Kidney glomerular epithelial cell (primary cell): Measurements from ENCODE around the gene UFSP2.

Source experiments
- DNase-seq: peaks from one replicate; lab custom pipeline; 2025; lab: John Stamatoyannopoulos, UW

UFSP2 gene

DNA sequence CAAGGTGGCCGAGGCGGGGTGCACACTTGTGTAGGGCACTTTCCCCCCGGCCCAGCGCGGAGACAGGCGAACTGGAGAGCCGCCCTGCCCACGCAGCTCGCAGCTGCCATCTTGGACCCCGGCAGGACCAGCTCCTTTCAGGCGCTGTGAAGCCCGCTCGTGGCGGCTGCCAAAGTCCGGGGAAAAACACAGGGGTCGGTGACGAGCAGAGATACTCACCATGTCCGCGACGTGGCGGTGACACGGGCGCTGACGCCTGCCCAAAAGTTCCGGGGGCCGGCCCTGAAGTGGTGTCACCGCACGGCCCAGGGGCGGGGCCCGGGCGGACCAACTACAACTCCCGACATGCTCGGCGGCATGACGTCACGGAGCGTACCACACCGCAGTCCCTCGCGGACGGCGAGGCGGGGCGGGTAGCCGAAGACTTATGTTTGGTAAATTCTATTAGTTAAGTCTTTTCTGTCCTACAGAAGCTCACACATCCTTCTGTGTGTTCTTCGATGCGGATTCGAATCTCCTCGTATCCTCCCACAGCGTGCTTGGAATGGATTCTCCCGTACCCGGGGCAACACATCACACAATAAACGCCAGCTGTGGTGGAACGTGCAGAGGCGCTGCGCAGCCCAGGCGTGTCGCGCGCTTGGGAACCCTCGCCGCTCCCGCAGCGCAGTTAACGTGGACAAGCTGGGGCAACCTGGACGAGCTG lies at the start of gene UFSP2:
TSS of gene UFSP2 (minus strand) at position 318 of the 706 bp plus-strand sequence. CDS start at position 222, 96 bp downstream.
- DNase-seq = peak; percentile 79

DNA sequence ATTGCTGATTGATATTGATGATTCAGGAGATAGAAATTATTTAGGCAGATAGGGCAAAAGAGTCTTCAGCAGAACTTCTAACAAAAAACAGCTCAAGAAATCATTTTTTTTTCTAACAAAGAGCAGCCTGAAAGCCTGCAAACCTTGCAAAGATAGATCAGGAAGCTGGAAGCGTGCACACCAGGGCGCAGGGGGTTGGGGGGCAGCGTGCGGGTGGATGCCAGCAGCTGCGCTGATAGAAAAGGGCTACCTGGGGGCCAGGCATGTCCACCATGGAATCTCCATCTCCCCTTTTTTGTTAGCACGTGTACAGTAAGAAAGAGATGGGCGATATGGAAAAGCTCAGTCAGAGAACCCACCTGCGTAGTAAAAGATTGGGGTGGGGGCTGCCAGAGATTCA lies 47.5 kb upstream of the UFSP2 start:
- DNase-seq = no peak

GRCh38 chr4:185472103-185472542 lies 46.4 kb upstream of the UFSP2 start:
- DNase-seq = no peak

DNA sequence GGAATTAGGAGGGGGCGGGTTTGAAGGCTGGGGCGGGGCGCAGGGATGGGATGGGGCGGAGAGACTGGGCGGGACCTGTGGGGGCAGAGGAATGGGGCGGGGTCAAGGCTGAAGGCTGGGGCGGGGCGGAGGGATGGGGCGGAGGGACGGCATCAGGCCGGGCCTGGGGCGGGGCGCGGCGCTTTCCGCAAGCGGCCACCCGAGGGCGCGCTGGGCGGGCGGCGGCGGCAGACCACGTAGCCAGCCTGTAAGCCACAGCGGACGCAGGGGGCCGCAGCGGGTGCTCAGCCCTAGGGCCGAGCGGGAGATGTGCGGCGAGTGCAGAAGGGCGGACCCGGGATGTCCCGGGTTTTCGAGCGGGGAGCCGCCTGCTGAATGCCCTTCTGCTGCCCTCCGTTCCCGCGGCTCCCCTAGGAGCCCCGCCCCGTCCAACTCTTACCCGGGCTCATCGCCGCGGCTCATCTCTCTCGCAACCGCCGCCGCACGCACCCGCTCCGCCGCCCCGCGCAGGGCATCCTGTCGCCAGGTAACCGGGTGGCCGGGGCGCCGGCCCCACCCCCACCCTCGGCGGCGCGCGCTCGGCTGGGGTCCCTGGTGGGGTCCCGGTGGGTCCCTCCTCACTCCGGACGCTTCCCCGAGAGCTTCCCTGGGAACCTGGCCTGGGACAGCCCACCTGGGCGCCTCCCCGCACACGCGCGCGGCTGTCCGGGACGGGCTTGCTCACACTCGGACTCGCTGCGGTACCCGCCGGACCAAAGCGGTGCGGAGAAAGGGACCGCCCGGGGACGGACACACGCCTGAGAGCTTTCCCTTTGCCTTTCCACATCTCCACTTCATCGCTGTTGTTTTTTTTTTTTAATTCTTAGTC lies 45.7 kb upstream of the UFSP2 start, which contains the start of gene CCDC110:
TSS of gene CCDC110 (minus strand) at position 499 of the 868 bp plus-strand sequence. CDS start at position 449, 50 bp downstream.
- peak; percentile 72 for DNase-seq

DNA sequence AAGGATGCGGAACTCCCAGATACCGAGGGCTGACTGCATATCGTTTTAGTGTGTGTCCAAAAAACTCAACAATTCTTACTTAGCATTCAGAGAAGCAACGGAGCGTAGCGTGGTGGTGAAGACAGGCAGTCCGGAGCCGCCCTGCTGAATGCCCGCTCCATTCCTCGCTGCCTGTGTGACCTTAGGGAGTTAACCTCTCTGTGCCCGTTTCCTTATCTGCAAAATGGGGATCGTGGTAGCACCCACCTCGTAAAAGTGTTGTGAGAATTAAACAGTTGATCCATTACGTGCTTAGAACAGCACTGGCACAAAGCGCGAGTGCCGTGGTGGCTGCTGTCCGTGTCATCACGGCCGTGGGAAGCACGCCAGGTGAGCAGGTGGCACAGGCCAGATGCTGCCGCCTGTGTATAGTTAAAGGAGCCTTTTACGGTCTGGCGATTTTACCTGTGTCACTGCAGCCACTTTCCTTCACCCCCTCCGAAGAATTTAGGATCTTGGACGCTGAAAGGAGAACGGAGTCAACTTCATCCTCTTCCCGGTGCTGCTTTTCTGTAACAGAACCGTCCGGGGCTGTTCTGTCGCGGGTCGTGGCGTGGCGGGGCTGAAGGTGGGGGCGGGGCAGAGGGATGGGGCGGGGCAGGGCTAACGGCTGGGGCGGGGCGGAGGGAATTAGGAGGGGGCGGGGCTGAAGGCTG lies 44.9 kb upstream of the UFSP2 start:
- peak; percentile 22 for DNase-seq

GRCh38 chr4:185469580-185470154 lies 43.9 kb upstream of the UFSP2 start:
- no peak for DNase-seq

DNA sequence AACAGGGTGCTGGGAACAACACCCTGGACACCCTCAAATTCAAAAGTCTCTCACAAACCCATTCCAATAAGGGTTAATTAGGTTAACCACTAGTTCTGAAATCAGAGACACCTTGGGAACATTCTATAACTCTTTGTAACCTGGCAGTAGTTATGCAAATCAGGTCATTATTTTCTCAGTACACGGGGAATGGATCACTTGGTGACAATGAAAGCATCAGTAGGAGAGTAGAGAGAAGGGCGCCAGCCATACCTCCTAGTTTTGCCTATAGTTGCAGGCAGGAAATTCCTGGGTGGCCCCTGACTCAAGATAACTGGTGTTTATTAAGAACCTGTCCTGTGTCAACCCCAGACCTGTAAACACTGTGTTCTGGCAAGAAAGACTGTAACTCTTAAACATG lies 43.2 kb upstream of the UFSP2 start:
- DNase-seq = no peak

GRCh38 chr4:185467991-185468390 lies 42.2 kb upstream of the UFSP2 start:
- DNase-seq = no peak

- DNase-seq = no peak
Measured at GRCh38 chr4:185467101-185467500, 41.3 kb upstream of the UFSP2 start.

DNA sequence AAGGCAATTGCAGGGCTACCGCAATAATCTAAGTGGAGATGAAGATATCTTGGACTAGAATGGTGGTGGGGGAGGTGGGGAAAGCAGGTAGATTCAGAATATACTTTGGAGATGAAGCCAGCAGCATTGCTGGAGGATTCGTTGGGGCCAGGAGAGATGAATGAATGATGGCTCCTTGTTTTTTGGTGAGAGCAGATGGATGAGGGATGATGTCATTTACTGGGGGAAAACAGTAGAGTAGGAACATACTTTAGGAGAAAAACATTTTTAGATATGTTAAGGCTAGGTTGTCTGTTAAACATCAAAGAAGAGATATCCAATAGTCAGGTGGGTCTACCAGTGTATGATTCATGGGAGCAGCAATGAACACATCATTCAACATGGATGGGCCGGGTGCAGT lies 39.9 kb upstream of the UFSP2 start:
- no peak for DNase-seq

GRCh38 chr4:185464887-185465286 lies 39.1 kb upstream of the UFSP2 start:
- DNase-seq = no peak

DNA sequence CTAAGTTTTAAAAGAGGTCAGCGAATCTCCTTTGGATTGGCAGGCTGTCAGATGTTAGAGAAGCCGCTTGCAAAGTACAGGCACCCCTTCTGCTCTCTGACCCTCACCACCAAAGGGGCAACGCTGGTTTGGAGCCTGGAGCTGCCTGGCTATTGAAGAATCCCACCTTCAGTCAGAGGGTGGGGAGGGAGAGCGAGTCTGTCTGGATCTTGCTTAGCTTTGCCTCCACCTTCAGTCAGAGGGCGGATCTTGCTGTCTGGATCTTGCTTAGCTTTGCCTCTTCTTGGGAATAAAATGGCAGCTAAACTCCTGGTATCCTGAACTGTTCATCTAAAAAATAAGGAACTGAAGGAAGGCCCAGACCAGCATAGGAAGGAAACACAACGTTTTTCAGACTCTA lies 38.4 kb upstream of the UFSP2 start:
- DNase-seq = no peak

DNA sequence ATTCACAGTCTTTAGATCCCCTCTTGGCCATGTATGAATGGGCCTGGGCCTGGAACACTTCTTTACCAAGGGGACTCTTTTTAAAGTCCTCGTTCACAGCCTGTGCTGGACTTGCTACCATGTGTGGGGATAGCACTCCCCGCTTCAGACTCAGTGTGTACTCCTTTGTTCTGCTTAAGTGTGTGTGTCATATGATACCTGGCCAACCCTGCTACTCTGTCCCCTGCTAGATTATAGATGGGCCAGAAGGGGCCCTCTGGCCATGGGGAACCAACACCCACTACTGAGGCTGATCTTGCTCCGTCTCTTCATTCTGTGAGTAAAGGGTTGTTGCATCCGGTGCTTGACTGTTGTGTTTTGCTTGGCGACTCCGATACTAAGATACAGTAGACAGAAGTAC lies 37.8 kb upstream of the UFSP2 start:
- DNase-seq = no peak

- DNase-seq = no peak
Measured at GRCh38 chr4:185461565-185461964, 35.8 kb upstream of the UFSP2 start.

- no peak for DNase-seq
Measured at GRCh38 chr4:185457136-185457535, 31.4 kb upstream of the UFSP2 start.

DNA sequence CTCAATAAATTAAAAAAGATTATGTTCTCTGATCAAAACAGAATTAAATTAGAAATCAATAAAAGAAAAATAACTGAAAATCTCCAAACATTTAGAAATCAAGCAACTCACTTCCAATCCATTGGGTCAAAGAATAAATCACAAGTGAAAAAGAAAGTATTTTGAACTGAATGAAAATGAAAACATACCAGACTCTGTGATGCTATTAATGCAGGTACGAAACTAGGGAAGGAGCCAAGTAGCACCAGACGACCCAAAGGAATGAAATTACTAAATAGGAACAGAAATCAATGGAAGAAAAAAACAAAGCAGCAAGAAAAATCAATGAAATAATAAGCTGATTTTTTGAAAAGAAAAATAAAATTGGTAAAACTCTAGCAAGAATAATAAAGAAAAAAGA lies 30.4 kb upstream of the UFSP2 start:
- no peak for DNase-seq

DNA sequence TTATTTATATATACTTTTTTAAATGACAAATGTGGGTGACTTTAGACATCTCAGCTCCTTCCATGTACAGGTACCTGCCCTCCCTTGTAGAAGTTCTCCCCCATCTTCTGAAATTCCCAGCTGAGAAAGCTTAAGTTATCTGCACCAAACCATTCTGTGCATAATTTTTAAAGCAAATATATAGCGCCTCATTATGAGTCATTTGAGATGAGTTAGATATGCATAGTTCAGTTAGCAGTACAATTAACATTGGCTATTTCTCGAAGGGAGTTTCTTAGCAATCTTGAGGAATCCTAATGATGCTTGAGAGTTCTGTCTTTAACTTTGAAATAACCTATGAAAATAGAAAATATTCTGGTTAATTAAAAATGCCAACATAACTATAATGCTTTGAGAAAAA lies 19.4 kb upstream of the UFSP2 start:
- DNase-seq = no peak

DNA sequence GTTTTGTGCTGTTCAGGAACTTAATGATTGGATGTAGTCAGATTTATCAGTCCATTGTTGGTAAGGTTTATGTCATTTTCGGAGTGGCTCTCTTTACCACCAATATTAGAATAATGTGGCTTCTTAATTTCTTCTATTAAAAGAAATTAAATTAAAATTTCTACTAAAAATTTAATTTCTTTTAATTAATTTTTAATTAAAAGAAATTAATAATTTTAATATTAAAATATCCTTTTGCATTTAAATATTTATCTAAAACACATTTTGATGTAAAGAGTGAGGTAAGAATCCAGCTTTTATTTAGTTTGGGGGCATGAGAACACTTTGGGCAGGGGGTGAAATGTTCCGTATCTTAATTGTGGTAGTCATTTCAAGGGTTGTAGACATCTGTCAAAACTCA lies 15.7 kb upstream of the UFSP2 start:
- no peak for DNase-seq

GRCh38 chr4:185437809-185438208 lies 12.0 kb upstream of the UFSP2 start:
- DNase-seq = no peak

DNA sequence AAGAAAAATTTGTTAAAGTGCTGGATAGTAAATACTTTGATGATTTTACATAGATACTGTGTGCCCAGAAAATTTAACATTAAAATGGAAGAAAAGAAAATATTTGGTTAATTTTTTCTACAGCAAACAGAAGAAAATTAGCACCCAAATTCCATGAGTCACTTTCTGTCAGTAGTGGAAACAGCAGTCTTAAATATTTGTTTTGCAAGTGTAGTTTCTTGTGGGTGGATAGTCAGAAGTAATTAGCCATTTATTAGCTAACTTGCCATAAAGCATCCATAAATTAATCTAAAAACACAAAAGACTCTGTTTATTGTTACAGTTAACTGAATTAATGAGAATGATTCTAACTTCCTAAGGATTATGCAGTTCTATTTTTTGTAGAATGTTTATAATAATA lies 9.7 kb upstream of the UFSP2 start:
- no peak for DNase-seq

DNA sequence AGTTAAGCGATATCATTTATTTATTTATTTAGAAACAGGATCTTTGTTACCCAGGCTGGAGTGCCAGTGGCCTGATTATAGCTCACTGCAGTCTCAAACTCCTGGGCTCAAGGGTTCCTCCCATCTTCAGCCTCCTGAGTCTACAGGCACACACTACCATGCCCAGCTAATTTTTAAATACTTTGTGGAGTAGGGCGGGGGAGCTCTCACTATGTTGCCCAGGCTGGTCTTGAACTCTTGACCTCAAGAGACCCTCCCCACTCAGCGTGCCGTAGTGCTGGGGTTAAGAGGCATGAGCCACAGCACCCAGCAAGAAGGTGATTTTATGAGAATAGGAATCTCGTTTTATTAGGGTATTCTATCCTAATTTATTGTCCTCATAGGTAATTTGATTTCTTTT lies 3.9 kb upstream of the UFSP2 start:
- no peak for DNase-seq
